ENCODE measurements around the gene MIEN1. TPM values are rescaled to one million over a fixed set of nuclear protein-coding genes. Genes with fewer than 3 reads are reported as not detected.
A peak's percentile ranks its signal among the peaks of the same experiment; 100 is the strongest.

Gene MIEN1, protein sequence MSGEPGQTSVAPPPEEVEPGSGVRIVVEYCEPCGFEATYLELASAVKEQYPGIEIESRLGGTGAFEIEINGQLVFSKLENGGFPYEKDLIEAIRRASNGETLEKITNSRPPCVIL
- polyA plus RNA-seq = 100 to 1,000 TPM in 2 of 4 donors, 10 to 100 TPM in 2; 51.5 to 155 (median 114) TPM
- long read RNA-seq, donor 1 = 0 reads
- long read RNA-seq, donor 2, transcript MIEN1-201 (4 exons, 1,006 nt) = minor isoform, 20 of 76 reads
- long read RNA-seq, donor 2, transcript MIEN1-206 (1 exons, 1,999 nt) = major isoform, 51 of 76 reads
- long read RNA-seq, donor 2, partial matches to known transcripts = 0 of 76 reads
- long read RNA-seq, donor 2, other reads (novel, unspliced or antisense) = 0 of 76 reads
- long read RNA-seq, donor 3, transcript MIEN1-206 (1 exons, 1,999 nt) = major isoform, 96 of 132 reads
- long read RNA-seq, donor 3, transcript MIEN1-201 (4 exons, 1,006 nt) = minor isoform, 31 of 132 reads
- long read RNA-seq, donor 3, partial matches to known transcripts = 0 of 132 reads
- long read RNA-seq, donor 3, other reads (novel, unspliced or antisense) = 0 of 132 reads
- long read RNA-seq, donor 4, partial matches to known transcripts = 0 of 5 reads
- long read RNA-seq, donor 4, other reads (novel, unspliced or antisense) = 0 of 5 reads
- long read RNA-seq, donor 5, transcript MIEN1-206 (1 exons, 1,999 nt) = major isoform, 107 of 118 reads
- long read RNA-seq, donor 5, transcript MIEN1-201 (4 exons, 1,006 nt) = minor isoform, 9 of 118 reads
- long read RNA-seq, donor 5, partial matches to known transcripts = 0 of 118 reads
- long read RNA-seq, donor 5, other reads (novel, unspliced or antisense) = 0 of 118 reads
- long read RNA-seq, donor 6, transcript MIEN1-206 (1 exons, 1,999 nt) = major isoform, 41 of 65 reads
- long read RNA-seq, donor 6, transcript MIEN1-201 (4 exons, 1,006 nt) = minor isoform, 23 of 65 reads
- long read RNA-seq, donor 6, partial matches to known transcripts = 0 of 65 reads
- long read RNA-seq, donor 6, other reads (novel, unspliced or antisense) = 0 of 65 reads
- long read RNA-seq, donor 7, transcript MIEN1-202 (3 exons, 825 nt) = minor isoform, 9 of 89 reads
- long read RNA-seq, donor 7, transcript MIEN1-201 (4 exons, 1,006 nt) = minor isoform, 31 of 89 reads
- long read RNA-seq, donor 7, transcript MIEN1-206 (1 exons, 1,999 nt) = major isoform, 46 of 89 reads
- long read RNA-seq, donor 7, partial matches to known transcripts = 0 of 89 reads
- long read RNA-seq, donor 7, other reads (novel, unspliced or antisense) = 0 of 89 reads
- long read RNA-seq, donor 8, transcript MIEN1-206 (1 exons, 1,999 nt) = major isoform, 16 of 20 reads
- long read RNA-seq, donor 8, partial matches to known transcripts = 0 of 20 reads
- long read RNA-seq, donor 8, other reads (novel, unspliced or antisense) = 0 of 20 reads
- long read RNA-seq, donor 9, transcript MIEN1-201 (4 exons, 1,006 nt) = minor isoform, 7 of 50 reads
- long read RNA-seq, donor 9, transcript MIEN1-206 (1 exons, 1,999 nt) = major isoform, 42 of 50 reads
- long read RNA-seq, donor 9, partial matches to known transcripts = 0 of 50 reads
- long read RNA-seq, donor 9, other reads (novel, unspliced or antisense) = 0 of 50 reads
- long read RNA-seq, donor 10, transcript MIEN1-206 (1 exons, 1,999 nt) = minor isoform, 20 of 64 reads
- long read RNA-seq, donor 10, transcript MIEN1-201 (4 exons, 1,006 nt) = major isoform, 35 of 64 reads
- long read RNA-seq, donor 10, transcript MIEN1-202 (3 exons, 825 nt) = minor isoform, 8 of 64 reads
- long read RNA-seq, donor 10, partial matches to known transcripts = 0 of 64 reads
- long read RNA-seq, donor 10, other reads (novel, unspliced or antisense) = 0 of 64 reads

DNA sequence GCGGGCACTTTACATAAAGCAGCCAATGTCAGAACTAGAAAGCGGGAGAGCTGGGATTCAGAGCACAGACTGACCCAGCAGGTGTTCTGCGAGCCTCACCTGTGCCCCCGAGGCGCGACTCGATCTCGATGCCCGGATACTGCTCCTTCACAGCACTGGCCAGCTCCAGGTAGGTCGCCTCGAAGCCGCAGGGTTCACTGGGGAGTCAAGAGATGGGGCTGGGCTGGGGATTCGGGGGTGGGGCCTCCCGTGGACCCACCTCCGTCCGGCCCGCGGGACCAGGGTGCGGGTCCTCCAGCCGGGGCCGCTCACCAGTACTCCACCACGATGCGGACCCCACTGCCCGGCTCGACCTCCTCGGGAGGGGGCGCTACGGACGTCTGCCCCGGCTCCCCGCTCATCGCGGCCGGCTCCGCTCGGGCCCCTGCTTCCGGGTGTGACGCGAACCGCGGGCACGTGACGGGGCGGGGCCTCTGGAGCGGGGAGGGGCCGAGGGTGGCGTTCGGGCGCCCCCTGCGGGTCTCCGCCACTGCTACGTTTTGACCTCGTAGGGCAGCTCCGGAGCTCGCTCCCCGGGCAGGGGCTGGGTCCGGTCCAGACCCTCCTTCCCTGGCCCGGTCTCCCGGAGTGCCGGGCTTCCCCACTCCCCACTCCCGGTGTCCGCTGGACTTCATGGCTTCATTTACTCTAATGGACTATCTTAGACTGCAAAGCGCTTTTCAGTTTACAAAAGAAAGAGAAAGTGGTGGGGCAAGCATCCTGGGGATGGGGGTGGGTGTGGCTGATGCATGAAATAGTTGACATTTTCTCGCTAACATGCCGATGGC, at the start of gene MIEN1:
Gene MIEN1 (minus strand): TSS at position 438 of the 827 bp plus-strand sequence. CDS start 37 bp downstream, at position 401.
- WGBS, 3 donors = 0 to 1% (median 1%) methylated on average over 55 to 65 of the region's 65 CpGs
- Histone ChIP-seq H3K4me3 (ENCODE audit: low read depth in 1 of 3, low read length in 3 of 3) (peak within 1 kb of the TSS; percentile 63 to 86 (median 66)), H3K4me1 (ENCODE audit: control insufficient read depth in 3 of 3, insufficient read depth in 2 of 3, low read depth in 1 of 3, low read length in 2 of 3) (peaks cover 0 to 9% (median 6%) of the 10 kb centered on the region in 3 donors), H3K9me3 (ENCODE audit: control insufficient read depth in 2 of 2, insufficient read depth in 1 of 2, low read depth in 1 of 2, low read length in 1 of 2) (no peaks in the 10 kb centered on the region), H3K27me3 (ENCODE audit: control insufficient read depth in 3 of 3, insufficient read depth in 3 of 3, low read length in 3 of 3) (no peaks in the 10 kb centered on the region), H3K36me3 (ENCODE audit: control insufficient read depth in 3 of 3, insufficient read depth in 2 of 3, low read depth in 1 of 3, low read length in 3 of 3) (peaks cover 6 to 44% (median 8%) of the 10 kb centered on the region in 3 donors), H3K27ac (ENCODE audit: low read depth in 1 of 3, low read length in 2 of 3) (peak within 1 kb of the TSS; percentile 75 to 95 (median 87))
- DNase-seq (peak; percentile 88 to 95), FAIRE-seq (no peak)

DNA sequence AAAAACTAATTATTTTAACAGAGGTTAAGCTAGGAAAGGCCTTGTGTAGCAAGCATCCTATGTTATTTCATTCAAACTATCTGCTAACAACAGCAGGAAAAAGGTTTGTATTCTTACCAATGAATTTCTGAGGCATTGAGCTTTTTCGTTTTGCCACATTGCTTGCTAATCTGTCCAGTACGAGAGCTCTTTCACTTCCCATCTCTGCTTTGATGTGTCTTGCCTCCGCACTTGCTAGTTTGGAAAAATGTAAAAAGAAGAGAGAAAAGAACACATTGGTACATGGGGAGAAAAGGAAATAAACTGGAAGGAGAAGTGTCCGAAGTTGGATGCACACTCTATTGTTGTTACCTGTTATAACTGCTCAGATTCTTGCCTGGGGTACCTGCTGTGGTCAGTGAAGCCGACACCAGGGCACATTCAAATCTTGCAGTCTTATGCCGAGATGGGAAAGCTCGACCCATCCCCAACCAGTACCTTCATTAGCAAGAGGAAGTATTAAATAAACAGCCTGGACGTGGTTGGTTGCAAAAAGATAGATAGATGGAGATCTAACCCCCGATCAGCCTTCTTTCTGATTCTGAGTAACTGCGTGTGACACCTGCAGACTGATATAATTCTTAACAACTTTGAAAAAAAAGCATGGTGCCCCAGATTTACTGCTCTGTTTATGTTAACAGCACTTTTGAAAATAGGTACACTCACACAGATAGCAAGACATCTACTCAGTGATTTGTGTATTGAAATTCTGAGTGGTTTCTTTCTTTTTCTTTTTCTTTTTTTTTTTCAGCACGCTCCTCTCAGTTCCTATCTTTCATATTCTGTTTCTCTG, 47.4 kb upstream of the MIEN1 start:
- Histone ChIP-seq H3K27me3 (ENCODE audit: control insufficient read depth in 3 of 3, insufficient read depth in 3 of 3, low read length in 3 of 3) (no peaks in the 10 kb centered on the region), H3K4me3 (ENCODE audit: low read depth in 1 of 3, low read length in 3 of 3) (peak overlapping the region in 1 of 3 donors; percentile 27), H3K36me3 (ENCODE audit: control insufficient read depth in 3 of 3, insufficient read depth in 2 of 3, low read depth in 1 of 3, low read length in 3 of 3) (no peaks in the 10 kb centered on the region), H3K27ac (ENCODE audit: low read depth in 1 of 3, low read length in 2 of 3) (peak overlapping the region in 2 of 3 donors; percentile 38 to 88), H3K4me1 (ENCODE audit: control insufficient read depth in 3 of 3, insufficient read depth in 2 of 3, low read depth in 1 of 3, low read length in 2 of 3) (peaks cover 0 to 10% (median 0%) of the 10 kb centered on the region in 3 donors), H3K9me3 (ENCODE audit: control insufficient read depth in 2 of 2, insufficient read depth in 1 of 2, low read depth in 1 of 2, low read length in 1 of 2) (no peaks in the 10 kb centered on the region)
- FAIRE-seq (no peak), DNase-seq (no peak)
- 42 to 54% (median 42%) methylated on average over 11 of the region's 11 CpGs for whole genome bisulfite sequencing, 3 donors

DNA sequence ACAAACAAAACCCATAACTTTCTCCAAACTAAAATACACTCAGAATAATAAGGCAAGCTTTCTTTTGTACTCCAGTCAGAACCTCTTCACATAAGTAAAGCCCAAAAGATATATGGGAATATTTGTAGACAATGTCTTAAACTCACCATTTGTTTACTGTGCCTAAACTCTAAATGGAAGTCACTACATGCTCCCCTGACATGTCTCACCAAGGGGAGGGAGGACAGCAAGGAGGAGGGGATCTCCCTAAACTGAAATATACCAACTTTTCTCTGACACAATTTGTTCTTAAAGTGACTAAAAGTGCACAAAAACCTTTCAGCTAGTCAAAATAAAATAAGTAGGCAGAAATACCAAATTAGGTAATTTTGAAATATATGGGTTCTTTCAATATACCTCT, 45.9 kb upstream of the MIEN1 start:
- Histone ChIP-seq H3K27me3 (ENCODE audit: control insufficient read depth in 3 of 3, insufficient read depth in 3 of 3, low read length in 3 of 3) (no peaks in the 10 kb centered on the region), H3K27ac (ENCODE audit: low read depth in 1 of 3, low read length in 2 of 3) (peak overlapping the region in 2 of 3 donors; percentile 84 to 92), H3K4me1 (ENCODE audit: control insufficient read depth in 3 of 3, insufficient read depth in 2 of 3, low read depth in 1 of 3, low read length in 2 of 3) (no peaks in the 10 kb centered on the region), H3K9me3 (ENCODE audit: control insufficient read depth in 2 of 2, insufficient read depth in 1 of 2, low read depth in 1 of 2, low read length in 1 of 2) (no peaks in the 10 kb centered on the region), H3K36me3 (ENCODE audit: control insufficient read depth in 3 of 3, insufficient read depth in 2 of 3, low read depth in 1 of 3, low read length in 3 of 3) (no peaks in the 10 kb centered on the region), H3K4me3 (ENCODE audit: low read depth in 1 of 3, low read length in 3 of 3) (peak overlapping the region in 1 of 3 donors; percentile 42)
- FAIRE-seq (no peak), DNase-seq (no peak)

DNA sequence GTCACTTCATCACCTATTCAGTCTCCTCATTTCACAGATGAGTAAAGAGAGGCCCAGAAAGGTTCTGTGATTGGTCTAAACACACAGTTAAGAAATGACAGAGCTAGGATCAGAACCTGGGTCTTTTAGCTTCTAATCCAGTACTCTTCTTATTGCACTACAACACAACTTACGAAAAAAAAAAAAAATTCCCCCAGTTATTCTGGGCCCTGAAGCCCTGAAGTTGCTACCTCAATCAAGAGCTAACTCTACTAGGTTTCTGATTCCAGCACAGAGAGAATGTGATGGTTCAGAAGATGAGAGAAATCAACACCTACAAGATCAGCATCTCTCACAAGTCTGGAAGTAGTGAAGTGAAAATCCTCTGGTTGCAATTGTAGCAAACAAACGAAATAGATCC, 44.7 kb upstream of the MIEN1 start:
- FAIRE-seq (no peak), DNase-seq (no peak)
- Histone ChIP-seq H3K36me3 (ENCODE audit: control insufficient read depth in 3 of 3, insufficient read depth in 2 of 3, low read depth in 1 of 3, low read length in 3 of 3) (no peaks in the 10 kb centered on the region), H3K4me1 (ENCODE audit: control insufficient read depth in 3 of 3, insufficient read depth in 2 of 3, low read depth in 1 of 3, low read length in 2 of 3) (no peaks in the 10 kb centered on the region), H3K4me3 (ENCODE audit: low read depth in 1 of 3, low read length in 3 of 3) (peak overlapping the region in 1 of 3 donors; percentile 27), H3K27ac (ENCODE audit: low read depth in 1 of 3, low read length in 2 of 3) (peak overlapping the region in 2 of 3 donors; percentile 5 to 32), H3K9me3 (ENCODE audit: control insufficient read depth in 2 of 2, insufficient read depth in 1 of 2, low read depth in 1 of 2, low read length in 1 of 2) (no peaks in the 10 kb centered on the region), H3K27me3 (ENCODE audit: control insufficient read depth in 3 of 3, insufficient read depth in 3 of 3, low read length in 3 of 3) (no peaks in the 10 kb centered on the region)
- WGBS, 3 donors = 64 to 80% (median 70%) methylated on average over 2 of the region's 2 CpGs

DNA sequence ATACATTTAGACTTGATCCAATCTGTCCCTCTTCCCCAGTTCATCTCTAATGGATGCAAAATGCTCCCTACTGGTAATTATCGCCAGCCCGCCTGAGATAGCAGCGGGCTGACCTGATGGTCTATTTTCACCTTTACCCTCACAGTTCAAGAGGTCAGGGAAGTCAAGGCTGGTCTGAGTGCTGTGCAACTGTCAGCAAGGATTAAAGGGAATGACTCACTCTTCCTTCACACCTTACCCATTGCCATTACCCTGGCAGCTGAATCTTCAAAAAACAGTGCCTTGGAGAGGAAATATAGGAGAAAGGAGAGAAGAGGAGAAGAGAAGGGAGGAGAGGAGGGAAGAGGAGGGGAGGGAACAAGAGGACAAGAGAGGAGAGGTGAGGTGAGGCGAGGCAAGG, 43.7 kb upstream of the MIEN1 start:
- Histone ChIP-seq H3K27ac (ENCODE audit: low read depth in 1 of 3, low read length in 2 of 3) (peak overlapping the region in 2 of 3 donors; percentile 33 to 78), H3K36me3 (ENCODE audit: control insufficient read depth in 3 of 3, insufficient read depth in 2 of 3, low read depth in 1 of 3, low read length in 3 of 3) (no peaks in the 10 kb centered on the region), H3K27me3 (ENCODE audit: control insufficient read depth in 3 of 3, insufficient read depth in 3 of 3, low read length in 3 of 3) (no peaks in the 10 kb centered on the region), H3K9me3 (ENCODE audit: control insufficient read depth in 2 of 2, insufficient read depth in 1 of 2, low read depth in 1 of 2, low read length in 1 of 2) (no peaks in the 10 kb centered on the region), H3K4me1 (ENCODE audit: control insufficient read depth in 3 of 3, insufficient read depth in 2 of 3, low read depth in 1 of 3, low read length in 2 of 3) (no peaks in the 10 kb centered on the region), H3K4me3 (ENCODE audit: low read depth in 1 of 3, low read length in 3 of 3) (no peak overlapping the region)
- 67 to 69% (median 68%) methylated on average over 4 of the region's 4 CpGs for whole genome bisulfite sequencing, 3 donors
- DNase-seq (no peak), FAIRE-seq (no peak)

DNA sequence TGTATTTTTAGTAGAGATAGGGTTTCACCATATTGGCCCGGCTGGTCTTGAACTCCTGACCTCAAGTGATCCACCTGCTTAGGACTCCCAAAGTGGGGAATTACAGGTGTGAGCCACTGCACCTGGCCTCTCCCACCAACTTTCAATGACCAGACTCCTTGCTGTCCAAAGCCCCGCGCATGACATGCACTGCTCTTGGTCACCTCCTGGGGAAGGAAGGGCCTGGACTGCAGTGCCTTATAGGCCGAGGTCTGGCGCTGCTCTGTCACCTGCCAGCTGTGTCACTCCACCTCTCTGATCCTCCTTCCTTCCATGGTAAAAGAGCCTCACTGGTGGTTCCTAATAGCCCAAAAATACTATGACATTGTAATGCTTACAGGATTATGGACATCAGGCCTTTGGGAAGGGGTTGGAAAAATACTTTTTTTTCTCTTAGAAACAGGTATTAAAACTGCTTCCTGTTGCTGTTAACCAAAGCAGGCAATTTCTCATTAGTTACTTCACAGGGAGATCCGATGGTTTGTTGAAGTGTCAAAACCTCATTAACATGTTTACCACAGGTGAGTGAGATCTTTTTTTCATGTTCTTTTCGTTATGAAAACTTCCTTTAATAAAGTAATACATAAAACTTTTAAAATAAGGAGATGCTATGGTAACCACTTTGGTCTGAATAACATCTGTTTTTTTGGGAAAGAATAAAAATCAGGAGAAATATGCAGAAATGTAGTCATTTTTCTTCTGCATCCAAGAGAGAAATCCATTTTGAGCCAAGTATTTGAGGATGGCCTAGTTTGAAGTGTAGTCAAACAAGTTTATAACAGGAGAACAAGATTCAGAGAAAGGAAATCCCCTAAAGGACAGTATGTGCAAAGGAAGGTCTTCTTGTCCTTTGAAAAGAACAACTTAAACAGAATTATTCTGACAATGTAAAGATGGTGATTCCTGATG, 42.9 kb upstream of the MIEN1 start:
- 69 to 79% (median 73%) methylated on average over 7 of the region's 7 CpGs for WGBS, 3 donors
- Histone ChIP-seq H3K27ac (ENCODE audit: low read depth in 1 of 3, low read length in 2 of 3) (peak overlapping the region in 2 of 3 donors; percentile 53 to 86), H3K9me3 (ENCODE audit: control insufficient read depth in 2 of 2, insufficient read depth in 1 of 2, low read depth in 1 of 2, low read length in 1 of 2) (no peaks in the 10 kb centered on the region), H3K36me3 (ENCODE audit: control insufficient read depth in 3 of 3, insufficient read depth in 2 of 3, low read depth in 1 of 3, low read length in 3 of 3) (no peaks in the 10 kb centered on the region), H3K27me3 (ENCODE audit: control insufficient read depth in 3 of 3, insufficient read depth in 3 of 3, low read length in 3 of 3) (no peaks in the 10 kb centered on the region), H3K4me3 (ENCODE audit: low read depth in 1 of 3, low read length in 3 of 3) (no peak overlapping the region), H3K4me1 (ENCODE audit: control insufficient read depth in 3 of 3, insufficient read depth in 2 of 3, low read depth in 1 of 3, low read length in 2 of 3) (no peaks in the 10 kb centered on the region)
- DNase-seq (peak in 1 of 2 donors; percentile 45), FAIRE-seq (no peak)

Measured in small intestine (tissue), 16 donors.